Measurements from ENCODE around the gene HOXD9. TPM values are rescaled to one million over a fixed set of nuclear protein-coding genes. Genes with fewer than 3 reads are reported as not detected.

The HOXD9 gene
- total RNA-seq = not detected in 2 replicates

- no peak for DNase-seq (ENCODE audit: low read depth, low spot score)
Observed at GRCh38 chr2:176122683-176123410, at the start of gene HOXD9. TSS of gene HOXD9 (plus strand) at chr2:176122719. CDS start at chr2:176122769, 50 bp downstream.

- DNase-seq (ENCODE audit: low read depth, low spot score) = no peak
Observed at GRCh38 chr2:176072951-176073904, 49.3 kb upstream of the HOXD9 start.

GRCh38 chr2:176074919-176075425, 47.5 kb upstream of the HOXD9 start:
- no peak for DNase-seq (ENCODE audit: low read depth, low spot score)

- no peak for DNase-seq (ENCODE audit: low read depth, low spot score)
Observed at GRCh38 chr2:176075481-176075880, 47.0 kb upstream of the HOXD9 start.

GRCh38 chr2:176076063-176076462, 46.5 kb upstream of the HOXD9 start:
- DNase-seq (ENCODE audit: low read depth, low spot score) = no peak

GRCh38 chr2:176076796-176077195, 45.7 kb upstream of the HOXD9 start:
- no peak for DNase-seq (ENCODE audit: low read depth, low spot score)

GRCh38 chr2:176078541-176079284, 43.8 kb upstream of the HOXD9 start:
- DNase-seq (ENCODE audit: low read depth, low spot score) = no peak

DNA sequence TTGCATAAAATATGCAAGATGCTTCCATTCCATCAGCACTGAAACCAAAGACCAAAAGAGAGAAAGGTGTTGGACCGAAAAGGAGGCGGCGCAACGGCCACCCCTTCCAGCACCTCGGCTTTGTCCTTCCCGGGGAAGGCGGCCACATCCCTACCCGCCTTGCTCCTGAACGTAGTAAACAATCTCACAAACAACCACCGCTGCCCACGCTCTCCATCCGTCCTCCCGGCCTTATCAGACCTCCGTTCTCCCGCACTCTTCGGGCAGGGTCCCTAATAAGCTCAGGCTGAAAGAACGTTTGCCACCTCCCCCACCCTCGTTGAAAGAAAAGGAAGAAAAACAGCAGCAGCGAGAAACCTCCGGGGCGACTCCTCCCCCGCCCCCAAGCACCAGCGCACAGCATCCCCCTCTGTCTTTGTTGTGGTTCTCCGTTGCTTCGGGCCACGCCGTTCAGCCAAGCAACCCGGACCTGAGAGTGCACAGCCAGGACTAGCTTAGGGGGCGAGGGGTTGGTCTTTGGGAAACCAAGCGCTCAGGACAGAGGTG, 43.2 kb upstream of the HOXD9 start:
- DNase-seq (ENCODE audit: low read depth, low spot score) = no peak

GRCh38 chr2:176079831-176080539, 42.5 kb upstream of the HOXD9 start:
- no peak for DNase-seq (ENCODE audit: low read depth, low spot score)

- no peak for DNase-seq (ENCODE audit: low read depth, low spot score)
Observed at GRCh38 chr2:176080540-176081375, 41.8 kb upstream of the HOXD9 start.

GRCh38 chr2:176081376-176081836, 41.1 kb upstream of the HOXD9 start:
- DNase-seq (ENCODE audit: low read depth, low spot score) = no peak

GRCh38 chr2:176081837-176082524, 40.5 kb upstream of the HOXD9 start:
- no peak for DNase-seq (ENCODE audit: low read depth, low spot score)

GRCh38 chr2:176082525-176082823, 40.0 kb upstream of the HOXD9 start:
- no peak for DNase-seq (ENCODE audit: low read depth, low spot score)

DNA sequence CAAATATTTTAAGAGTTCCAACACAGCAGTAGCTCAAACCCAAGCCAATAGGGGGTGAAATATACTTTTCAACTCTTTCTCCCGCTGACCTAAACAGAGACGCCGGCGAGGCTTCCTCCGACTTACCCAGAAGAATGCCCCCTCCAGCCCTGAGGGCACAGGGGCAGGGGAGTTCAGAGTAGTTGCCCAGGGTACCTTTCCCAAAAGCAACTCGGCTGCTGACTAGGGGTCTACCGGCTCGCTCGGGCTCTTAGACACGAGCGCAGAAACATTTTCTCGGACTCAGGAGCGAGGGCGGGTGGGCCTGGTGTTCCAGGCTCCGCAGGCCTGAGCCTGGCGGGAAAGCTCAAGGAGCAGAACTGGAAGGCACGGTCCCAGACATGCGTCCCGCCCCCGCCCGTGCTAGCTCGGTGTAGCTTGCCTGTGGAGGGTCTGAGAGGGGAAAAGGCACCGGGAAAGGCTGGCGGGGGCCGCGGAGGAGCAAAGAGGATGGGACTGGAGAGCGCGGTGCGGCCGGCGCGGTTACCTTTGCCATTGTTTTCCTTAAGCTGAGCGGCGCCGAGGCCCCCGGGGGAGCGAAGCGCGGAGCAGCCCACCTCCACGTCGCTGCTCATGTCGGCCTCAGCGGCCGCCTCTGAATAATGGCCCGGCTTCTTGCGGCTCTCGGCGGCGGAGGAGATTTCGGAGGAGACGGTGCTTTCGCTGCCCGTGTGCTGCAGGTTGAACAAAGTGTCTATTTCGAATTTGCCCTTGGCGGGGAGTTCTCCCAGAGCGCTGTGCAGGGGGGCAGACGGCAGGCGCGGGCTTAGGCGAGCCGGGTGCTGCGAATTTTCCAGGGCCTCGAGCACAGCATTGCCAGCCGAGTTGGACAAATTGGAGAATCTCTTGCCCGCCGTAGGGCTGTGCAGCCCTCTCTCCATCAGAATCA, 39.4 kb upstream of the HOXD9 start:
- no peak for DNase-seq (ENCODE audit: low read depth, low spot score)

GRCh38 chr2:176083796-176084261, 38.7 kb upstream of the HOXD9 start, which contains the start of gene EVX2:
TSS of gene EVX2 (minus strand) at chr2:176083962. CDS start at chr2:176083776, 186 bp downstream.
- DNase-seq (ENCODE audit: low read depth, low spot score) = no peak

DNA sequence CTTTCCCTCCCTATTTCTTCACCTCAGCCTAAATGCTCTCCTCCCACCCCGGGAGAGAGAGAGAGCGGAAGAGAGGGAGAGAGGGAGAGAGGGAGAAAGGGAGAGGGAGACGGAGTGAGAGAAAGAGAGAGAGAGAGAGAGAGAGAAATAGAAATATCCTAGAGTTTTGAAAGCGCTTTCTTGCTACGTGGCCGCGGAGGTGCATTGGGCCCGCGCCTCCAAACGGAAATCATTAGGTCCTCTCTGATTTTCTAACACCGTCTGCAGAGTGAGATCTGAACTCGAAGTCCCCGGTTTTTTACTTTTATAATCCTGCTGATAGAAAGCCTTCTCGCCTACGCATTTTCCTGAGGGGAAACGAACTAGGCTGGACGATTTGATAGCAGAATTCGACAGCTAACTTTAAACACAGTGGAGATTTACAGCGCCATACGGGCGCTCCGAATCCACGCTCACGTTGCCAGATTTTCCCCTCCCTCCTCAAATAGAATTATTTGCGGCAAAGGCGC, 37.9 kb upstream of the HOXD9 start:
- no peak for DNase-seq (ENCODE audit: low read depth, low spot score)

DNA sequence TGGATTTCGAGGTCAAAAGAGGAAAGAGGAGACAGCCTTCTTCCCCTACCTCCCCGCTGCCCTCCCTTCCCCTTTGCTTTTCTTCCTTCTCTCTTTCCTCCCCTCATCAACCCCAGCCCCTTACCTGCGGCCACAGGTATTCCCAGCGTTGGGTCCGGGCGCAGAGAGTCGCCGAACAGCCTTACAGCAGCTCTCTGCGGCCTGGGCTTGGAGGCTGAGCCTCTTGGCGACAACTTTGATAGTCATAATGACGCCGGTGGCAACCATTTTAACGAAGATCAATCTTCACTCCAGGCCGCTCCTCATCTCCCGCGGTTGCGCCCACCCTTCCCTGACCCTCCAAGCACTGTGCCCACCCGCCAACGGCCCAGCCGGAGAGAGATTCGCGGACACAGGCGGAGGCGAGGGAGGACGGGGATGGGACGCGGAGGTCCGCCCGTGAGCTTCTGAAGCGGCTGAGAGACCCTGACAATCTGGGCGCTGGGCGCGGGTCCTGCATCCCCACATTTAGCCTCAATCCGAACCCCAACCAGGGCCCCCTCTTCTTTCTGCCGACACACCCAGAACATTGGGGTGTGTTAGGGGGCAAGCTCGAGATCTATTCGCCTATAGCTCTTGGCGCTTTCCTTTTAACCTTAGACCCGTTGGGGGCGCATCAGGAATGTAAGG, 37.3 kb upstream of the HOXD9 start:
- DNase-seq (ENCODE audit: low read depth, low spot score) = no peak

All from pulmonary artery endothelial cell (primary cell).